K562 (cell line): ENCODE results near the gene CELA1. TPM values are rescaled to one million over a fixed set of nuclear protein-coding genes. Genes with fewer than 3 reads are reported as not detected.

Source experiments
- ARID1B ChIP-seq: fragments of 450-650 bp; IDR thresholded peaks from 2 replicates; pipeline ENCODE4 v1.6.1; 2016; ENCODE audit warnings: antibody characterized with exemption, mild to moderate bottlenecking, inconsistent platforms
- CBX3 ChIP-seq, 2 experiments: IDR thresholded peaks; 1 replicate in 1 of 2; 2 replicates in 1 of 2; pipeline ENCODE4 v1.6.1; 2012; ENCODE audit warnings: inconsistent platforms in 2 of 2, low read length in 2 of 2, borderline replicate concordance in 1 of 2, control low read depth in 1 of 2
- CBX8 ChIP-seq: fragments of 200-600 bp; sonication (generic); IDR thresholded peaks from 2 replicates; pipeline ENCODE4 v1.6.1; 2012; ENCODE audit warnings: borderline replicate concordance, mixed run types, low read depth, mild to moderate bottlenecking, moderate library complexity, mixed read lengths, low read length, control low read depth, inconsistent platforms; ENCODE audit not compliant: poor library complexity, severe bottlenecking; ENCODE audit errors: extremely low read depth
- CTBP1 ChIP-seq: fragments of 450-650 bp; IDR thresholded peaks from 2 replicates; pipeline ENCODE4 v1.6.1; 2016; ENCODE audit warnings: borderline replicate concordance
- GATAD2B ChIP-seq: fragments of 450-650 bp; IDR thresholded peaks from 2 replicates; pipeline ENCODE4 v1.6.1; 2017; ENCODE audit warnings: mild to moderate bottlenecking, borderline replicate concordance
- HDAC1 ChIP-seq, 2 experiments: fragments of 450-650 bp; IDR thresholded peaks; 2 replicates each; pipeline ENCODE4 v1.6.1; 2016 to 2017; ENCODE audit warnings: inconsistent platforms in 1 of 2, mild to moderate bottlenecking in 1 of 2, moderate library complexity in 1 of 2
- MAZ ChIP-seq, 2 experiments: fragments of 450-650 bp in 1 of 2; sonication (generic) in 1 of 2; formaldehyde crosslinking; IDR thresholded peaks in 1 of 2; conservative IDR thresholded peaks in 1 of 2; 2 replicates each; pipeline versions ENCODE4 v1.4.0 to v1.5.0; 2020; ENCODE audit warnings: mild to moderate bottlenecking in 1 of 2, missing genetic modification reagents in 1 of 2
- MEF2D ChIP-seq: conservative IDR thresholded peaks from 2 replicates; pipeline ENCODE4 v1.6.1; 2016; ENCODE audit warnings: low read depth, missing genetic modification characterization, missing compliant biosample characterization
- MITF ChIP-seq: IDR thresholded peaks from 2 replicates; pipeline ENCODE4 v1.6.1; 2014; ENCODE audit warnings: antibody characterized with exemption
- MTA1 ChIP-seq: fragments of 450-650 bp; IDR thresholded peaks from 2 replicates; pipeline ENCODE4 v1.6.1; 2017; ENCODE audit warnings: borderline replicate concordance
- POLR2AphosphoS5 ChIP-seq: IDR thresholded peaks from 2 replicates; pipeline ENCODE4 v1.6.1; 2011; ENCODE audit warnings: mild to moderate bottlenecking, low read depth, low read length, moderate library complexity; ENCODE audit not compliant: control insufficient read depth, insufficient read depth
- TRIM24 ChIP-seq, 2 experiments: fragments of 450-650 bp; IDR thresholded peaks; 2 replicates each; pipeline ENCODE4 v1.6.1; 2016
- ZC3H4 ChIP-seq: sonication (generic); formaldehyde crosslinking; IDR thresholded peaks from 2 replicates; pipeline ENCODE4 v1.9.0; 2021; ENCODE audit warnings: missing genetic modification reagents, borderline replicate concordance
- ZNF134 ChIP-seq: fragments of 250-450 bp; sonication (Bioruptor Pico); conservative IDR thresholded peaks from 2 replicates; pipeline ENCODE4 v1.4.0; 2020
- ZNF445 ChIP-seq: fragments of 250-450 bp; sonication (Bioruptor Pico); IDR thresholded peaks from 2 replicates; pipeline ENCODE4 v1.4.0; 2020; ENCODE audit warnings: low read depth, mild to moderate bottlenecking, moderate library complexity
- ZNF507 ChIP-seq: conservative IDR thresholded peaks from 2 replicates; pipeline ENCODE4 v1.6.1; 2017; ENCODE audit warnings: missing genetic modification characterization, missing compliant biosample characterization
- ZNF766 ChIP-seq: fragments of 200-800 bp; sonication (Bioruptor generic); conservative IDR thresholded peaks from 2 replicates; pipeline ENCODE4 v1.6.1; 2016; ENCODE audit warnings: missing genetic modification characterization, missing compliant biosample characterization
- ZSCAN29 ChIP-seq: fragments of 450-650 bp; IDR thresholded peaks from 2 replicates; pipeline ENCODE4 v1.6.1; 2017
- polyA plus RNA-seq, 8 experiments: library from polyadenylated mRNA; depleted of rRNA in 4 of 8; stranded (reverse) in 5 of 8; unstranded in 3 of 8; fragments of >200 nt; fragmentation: Nextera tagmentation in 2 of 8; fragmentation: Illumina TruSeq in 1 of 8; extraction: Ambion mirVana in 2 of 8; extraction: Trizol in 1 of 8; gene quantifications; 2 replicates each; pipeline versions ENCODE4 v1.2.1 to v1.2.3, GENCODE V29; 2011 to 2014; ENCODE audit warnings: inconsistent platforms in 1 of 8, missing spikeins in 1 of 8
- total RNA-seq, 7 experiments: library from RNA; depleted of rRNA in 6 of 7; stranded (reverse); fragments of >200 nt in 6 of 7; fragmentation: Illumina TruSeq in 2 of 7; extraction: Trizol in 2 of 7; gene quantifications; 2 replicates each; pipeline versions ENCODE4 v1.2.1 to v1.2.3, GENCODE V29; 2011 to 2021; ENCODE audit warnings: low replicate concordance in 1 of 7
- TF ChIP-seq, protein P1 (sequence below): IDR thresholded peaks from 3 replicates; pipeline ENCODE4 v1.6.1; 2011; ENCODE audit warnings: borderline replicate concordance, mild to moderate bottlenecking, moderate library complexity; ENCODE audit not compliant: insufficient read length; ENCODE audit errors: extremely low read depth

Gene CELA1
- total and polyA plus RNA-seq, 9 of the 15 experiments (the other 6 are each of a cell fraction or from before 2014, with no cell fraction given) = 0.06 to 0.27 (median 0.22) TPM; not detected in 6

GRCh38 chr12:51395283-51396230 is 49.1 kb upstream of the CELA1 start (continued):
- no peak for TF ChIP-seq ZC3H4 (CRISPR knock-in tag)
- no peak for TF ChIP-seq CBX8
- peak in 1 of 2 experiments; percentile 60; a peak in 1 of 3 replicates for TF ChIP-seq CBX3 (IDR thresholded peaks at IDR 0.05; ENCODE audit: borderline replicate concordance in 1 of 2, low read length in 2 of 2)
- peak; percentile 96 for TF ChIP-seq ARID1B
- peak; percentile 65 to 73; a peak in 3 of 4 replicates for TF ChIP-seq MAZ (CRISPR knock-in tag; conservative IDR thresholded peaks at IDR 0.05 in 1 of 2, IDR thresholded peaks at IDR 0.05 in 1 of 2)
- peak in 1 of 2 experiments; percentile 64; a peak in 2 of 4 replicates for TF ChIP-seq HDAC1 (IDR thresholded peaks at IDR 0.05)
- no peak for TF ChIP-seq ZSCAN29
- TF ChIP-seq MITF = 0 out of 2 replicates have a peak, but pooled peaks have one; percentile 59
- TF ChIP-seq TRIM24 (IDR thresholded peaks at IDR 0.05) = peak in 1 of 2 experiments; percentile 82; a peak in 2 of 4 replicates
- TF ChIP-seq, protein P1, sequence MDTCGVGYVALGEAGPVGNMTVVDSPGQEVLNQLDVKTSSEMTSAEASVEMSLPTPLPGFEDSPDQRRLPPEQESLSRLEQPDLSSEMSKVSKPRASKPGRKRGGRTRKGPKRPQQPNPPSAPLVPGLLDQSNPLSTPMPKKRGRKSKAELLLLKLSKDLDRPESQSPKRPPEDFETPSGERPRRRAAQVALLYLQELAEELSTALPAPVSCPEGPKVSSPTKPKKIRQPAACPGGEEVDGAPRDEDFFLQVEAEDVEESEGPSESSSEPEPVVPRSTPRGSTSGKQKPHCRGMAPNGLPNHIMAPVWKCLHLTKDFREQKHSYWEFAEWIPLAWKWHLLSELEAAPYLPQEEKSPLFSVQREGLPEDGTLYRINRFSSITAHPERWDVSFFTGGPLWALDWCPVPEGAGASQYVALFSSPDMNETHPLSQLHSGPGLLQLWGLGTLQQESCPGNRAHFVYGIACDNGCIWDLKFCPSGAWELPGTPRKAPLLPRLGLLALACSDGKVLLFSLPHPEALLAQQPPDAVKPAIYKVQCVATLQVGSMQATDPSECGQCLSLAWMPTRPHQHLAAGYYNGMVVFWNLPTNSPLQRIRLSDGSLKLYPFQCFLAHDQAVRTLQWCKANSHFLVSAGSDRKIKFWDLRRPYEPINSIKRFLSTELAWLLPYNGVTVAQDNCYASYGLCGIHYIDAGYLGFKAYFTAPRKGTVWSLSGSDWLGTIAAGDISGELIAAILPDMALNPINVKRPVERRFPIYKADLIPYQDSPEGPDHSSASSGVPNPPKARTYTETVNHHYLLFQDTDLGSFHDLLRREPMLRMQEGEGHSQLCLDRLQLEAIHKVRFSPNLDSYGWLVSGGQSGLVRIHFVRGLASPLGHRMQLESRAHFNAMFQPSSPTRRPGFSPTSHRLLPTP = no peak
- TF ChIP-seq GATAD2B = peak; percentile 87; the same call in 1 of the 2 replicates
- peak; percentile 95 for TF ChIP-seq CTBP1
- peak; percentile 86 for TF ChIP-seq MTA1
- TF ChIP-seq POLR2AphosphoS5 = peak; percentile 64; the same call in 1 of the 2 replicates
- TF ChIP-seq ZNF766 (CRISPR knock-in tag) = peak; percentile 49; the same call in 1 of the 2 replicates
- TF ChIP-seq MEF2D = no peak
- peak; percentile 92 for TF ChIP-seq ZNF134 (CRISPR knock-in tag)
- TF ChIP-seq ZNF507 = no peak
- no peak for TF ChIP-seq ZNF445 (CRISPR knock-in tag)
